Middle frontal gyrus (tissue), 1 donor: ENCODE results near the gene RNASEL.
"Not testable (repeated sequence)": the region's sequence is repeated elsewhere in the genome, so short reads cannot be mapped to it uniquely, and the experiment has no call there.

ENCODE experiments used
- DNase-seq: peaks from one replicate; pipeline ENCODE4 v3.0.0-alpha.2; 2015; ENCODE audit warnings: low spot score; ENCODE audit errors: extremely low spot score

Gene RNASEL

GRCh38 chr1:182588500-182589396, at the start of gene RNASEL:
Gene RNASEL, minus strand, starts transcription at chr1:182589256. Its CDS starts 2,450 bp downstream, at chr1:182586806.
- DNase-seq = peak; percentile 62

- DNase-seq = no peak
Observed at GRCh38 chr1:182637769-182638168, 48.7 kb upstream of the RNASEL start.

GRCh38 chr1:182635871-182636270, 46.8 kb upstream of the RNASEL start:
- no peak for DNase-seq

DNA sequence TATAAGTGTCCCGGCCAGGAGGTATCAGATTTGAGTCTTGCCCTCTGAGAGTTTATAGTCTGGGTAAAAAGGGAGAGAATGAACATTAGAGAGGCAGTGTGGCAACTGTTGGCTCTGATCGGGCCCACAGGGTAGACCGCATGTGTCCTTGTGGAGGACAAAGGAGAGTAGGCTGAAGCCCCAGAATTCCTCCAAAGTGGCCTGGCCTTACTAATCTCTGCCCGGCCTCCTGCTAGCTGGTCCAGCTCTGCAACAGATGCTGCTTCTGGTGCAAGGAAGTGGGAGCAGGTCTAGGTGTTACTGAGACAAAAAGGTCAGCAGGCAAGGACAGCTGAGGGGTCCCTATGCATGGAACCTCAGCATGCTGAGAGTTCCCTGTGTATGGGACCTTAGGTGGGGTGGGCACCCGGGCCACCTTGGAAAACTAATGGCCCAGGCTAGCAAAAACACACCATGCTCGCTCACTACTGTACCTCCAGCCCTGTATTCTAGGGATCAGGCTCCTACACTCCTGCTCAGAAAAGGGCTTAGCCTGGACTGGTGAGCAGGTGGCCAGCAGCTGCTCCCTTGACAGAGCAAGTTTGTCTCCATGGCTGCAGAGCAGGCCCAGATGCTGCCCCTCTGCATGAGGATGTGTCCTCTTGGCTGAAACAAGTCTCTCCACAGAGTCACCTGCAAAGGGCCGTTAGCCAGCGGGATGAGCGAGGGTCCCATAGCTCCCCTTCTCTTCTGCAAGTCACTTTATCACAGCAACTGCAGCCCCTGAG, 45.4 kb upstream of the RNASEL start:
- no peak for DNase-seq

- no peak for DNase-seq
Observed at GRCh38 chr1:182633657-182634281, 44.7 kb upstream of the RNASEL start.

GRCh38 chr1:182633031-182633430, 44.0 kb upstream of the RNASEL start:
- DNase-seq = no peak

- not testable (repeated sequence) for DNase-seq
Observed at GRCh38 chr1:182632441-182632857, 43.4 kb upstream of the RNASEL start.

- DNase-seq = no peak
Observed at GRCh38 chr1:182631954-182632353, 42.9 kb upstream of the RNASEL start.

DNA sequence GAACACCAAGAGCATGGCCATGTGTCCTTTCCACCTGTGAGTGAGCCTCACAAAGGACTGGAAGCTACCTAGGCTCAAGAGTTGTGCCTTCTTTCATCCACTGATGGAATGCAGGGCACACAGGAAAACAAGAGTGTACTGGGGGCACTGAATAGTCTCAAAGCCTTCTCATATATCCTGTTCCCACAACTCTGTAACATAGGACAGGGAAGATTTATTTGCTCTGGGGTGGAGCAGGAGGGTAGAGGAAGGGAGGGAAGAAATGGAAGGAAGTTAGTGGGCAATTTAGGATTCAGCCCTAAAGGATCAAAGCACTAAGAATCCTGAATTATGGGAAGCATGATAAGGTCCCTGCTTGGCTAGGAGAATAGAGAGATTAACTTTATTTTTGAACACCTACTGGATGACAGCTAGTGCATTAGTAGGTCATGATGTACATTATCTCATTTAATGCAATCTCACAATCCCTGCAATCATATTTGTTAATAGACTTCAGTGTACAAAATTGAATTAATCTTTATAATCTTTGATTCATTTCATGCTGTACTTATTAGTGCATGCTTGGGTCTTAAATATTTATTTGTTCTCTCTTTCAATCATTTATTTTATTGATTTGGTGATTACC, 42.1 kb upstream of the RNASEL start:
- no peak for DNase-seq

DNA sequence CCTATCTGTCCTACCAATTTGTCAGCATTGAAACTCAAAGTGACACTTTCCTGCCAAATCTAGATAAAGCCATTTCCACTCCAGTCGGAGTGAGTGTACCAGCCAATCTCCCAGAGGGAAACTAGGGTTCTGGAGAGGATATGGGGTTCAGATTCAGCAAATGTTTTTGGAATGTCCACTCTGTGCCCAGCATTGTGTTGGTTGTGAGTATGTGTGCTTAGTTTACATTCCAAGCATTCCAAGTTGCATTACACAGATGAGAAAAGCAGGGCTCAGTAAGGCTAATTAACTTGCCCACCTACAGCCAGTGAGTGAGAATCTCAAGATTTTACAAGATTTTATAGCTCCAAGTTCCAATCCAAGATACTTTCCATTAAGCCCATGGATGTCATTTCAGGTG, 41.5 kb upstream of the RNASEL start:
- no peak for DNase-seq

- DNase-seq = no peak
Observed at GRCh38 chr1:182629499-182630096, 40.5 kb upstream of the RNASEL start.

GRCh38 chr1:182629080-182629479, 40.0 kb upstream of the RNASEL start:
- no peak for DNase-seq

- DNase-seq = no peak
Observed at GRCh38 chr1:182628657-182629056, 39.6 kb upstream of the RNASEL start.

- DNase-seq = no peak
Observed at GRCh38 chr1:182627622-182628021, 38.6 kb upstream of the RNASEL start.

DNA sequence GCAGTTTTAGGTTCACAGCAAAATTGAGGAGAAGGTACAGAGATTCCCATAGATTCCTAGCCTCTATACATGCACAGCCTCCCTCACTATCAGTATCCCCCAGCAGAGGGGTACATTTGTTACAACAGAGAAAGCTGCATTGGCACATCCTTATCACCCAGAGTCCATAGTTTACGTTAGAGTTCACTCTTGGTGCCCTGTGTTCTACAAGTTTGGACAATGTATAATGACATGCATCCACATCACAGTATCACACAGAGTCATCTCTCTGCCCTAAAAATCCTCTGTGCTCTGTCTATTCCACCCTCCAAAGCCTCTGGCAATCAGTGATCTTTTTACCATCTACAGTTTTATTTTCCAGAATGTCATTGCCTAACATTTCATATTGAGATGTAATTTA, 37.5 kb upstream of the RNASEL start:
- DNase-seq = no peak

DNA sequence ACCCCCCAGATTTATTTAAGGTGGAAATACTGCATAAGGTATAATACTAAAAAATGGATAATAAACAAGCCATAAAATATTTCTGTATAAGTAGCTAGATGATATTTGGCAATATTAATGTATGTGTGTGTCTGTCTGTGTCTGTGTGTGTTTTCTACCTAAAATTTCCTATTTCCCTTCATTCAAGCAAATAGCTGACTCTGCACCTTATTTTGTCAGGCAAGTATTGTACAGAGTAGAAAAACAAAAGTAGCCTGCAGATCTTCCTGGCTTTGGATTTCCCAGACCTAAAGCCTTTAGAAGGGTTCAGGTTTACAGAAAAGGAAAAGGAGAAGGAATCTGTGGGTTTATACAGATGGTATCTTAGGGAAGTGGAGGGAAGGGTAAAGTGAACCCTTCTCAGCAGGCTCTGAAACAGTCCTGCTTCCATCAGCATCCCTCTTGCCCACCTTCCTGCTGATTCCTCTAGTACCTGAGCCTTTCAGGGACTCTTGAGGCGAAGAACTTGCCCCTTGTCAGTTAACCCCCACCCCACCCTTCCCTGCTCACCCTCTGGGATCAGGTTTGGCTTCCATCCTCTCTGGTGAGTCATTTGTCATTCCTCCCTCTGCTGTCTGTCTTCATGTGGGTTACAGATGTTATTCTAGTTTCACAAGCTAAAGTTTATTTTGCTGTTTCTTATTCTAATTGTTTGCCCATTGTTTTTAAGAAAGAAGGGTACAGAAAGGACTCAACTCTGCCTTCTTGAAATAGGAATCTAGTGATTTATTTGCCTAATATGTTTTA, 36.9 kb upstream of the RNASEL start:
- DNase-seq = no peak

DNA sequence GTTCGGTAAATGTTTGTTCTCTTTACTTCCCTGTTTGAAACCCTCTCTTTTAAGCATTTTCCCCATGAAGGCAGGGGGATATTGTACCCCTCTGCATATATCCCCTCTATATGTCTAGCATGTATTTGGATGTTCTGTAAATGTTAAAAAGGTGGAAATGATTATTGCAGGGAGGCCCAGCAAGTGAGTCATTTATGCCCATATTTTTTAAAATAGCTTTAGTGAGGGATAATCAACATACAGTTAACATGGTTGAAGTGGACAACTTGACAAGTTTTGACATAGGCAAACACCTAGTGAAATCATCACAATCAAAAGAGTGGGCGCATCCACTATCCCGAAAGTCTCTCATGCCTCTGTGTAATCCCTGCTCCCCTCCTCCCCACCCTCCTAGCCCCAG, 36.0 kb upstream of the RNASEL start:
- DNase-seq = no peak

GRCh38 chr1:182624577-182624976, 35.5 kb upstream of the RNASEL start:
- DNase-seq = no peak

- no peak for DNase-seq
Observed at GRCh38 chr1:182622901-182623528, 34.0 kb upstream of the RNASEL start.

DNA sequence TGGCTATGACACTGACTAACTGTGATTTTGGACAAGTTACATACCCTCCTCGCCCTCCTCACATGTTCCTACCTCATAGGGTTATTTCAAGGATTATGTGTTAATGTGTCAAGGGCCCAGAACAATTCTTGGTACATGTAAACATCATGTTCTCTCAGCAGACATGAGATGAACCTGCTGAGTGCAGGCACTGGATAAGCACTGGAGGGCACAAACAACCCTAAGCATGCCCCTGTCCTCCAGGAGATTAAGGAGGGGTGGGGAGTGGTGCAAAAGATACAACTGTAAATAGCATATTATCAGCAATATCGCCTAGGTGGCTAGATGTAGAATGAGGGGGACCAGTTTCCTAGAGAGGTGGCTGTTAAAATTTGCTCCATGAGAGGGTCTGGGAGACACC, 32.9 kb upstream of the RNASEL start:
- DNase-seq = no peak
